Fibroblast of skin of left quadriceps (primary cell): ENCODE data around the gene MAP2.
A peak's percentile ranks its signal among the peaks of the same experiment; 100 is the strongest.

ENCODE experiments used
- DNase-seq, 2 experiments: peaks; one replicate each; pipeline ENCODE4 v3.0.0-alpha.2; 2013; ENCODE audit warnings: low read depth in 2 of 2

MAP2 gene

GRCh38 chr2:209532321-209532720 is 108.5 kb downstream of the MAP2 start:
- no peak for DNase-seq

GRCh38 chr2:209533391-209533790 is 109.5 kb downstream of the MAP2 start:
- no peak for DNase-seq

- DNase-seq, result no peak
These were observed 110.4 kb downstream of the MAP2 start for GRCh38 chr2:209534228-209534627.

- DNase-seq, result no peak
These were observed 112.5 kb downstream of the MAP2 start for GRCh38 chr2:209536363-209536762.

GRCh38 chr2:209547726-209548125 is 123.9 kb downstream of the MAP2 start:
- no peak for DNase-seq

GRCh38 chr2:209549589-209549988 is 125.7 kb downstream of the MAP2 start:
- DNase-seq, result no peak

- DNase-seq, result no peak
These were observed 130.1 kb downstream of the MAP2 start for GRCh38 chr2:209553913-209554312.

- DNase-seq, result peak in 1 of 2 experiments; percentile 25
These were observed 132.6 kb downstream of the MAP2 start for GRCh38 chr2:209556354-209556961.

GRCh38 chr2:209560911-209561310 is 137.1 kb downstream of the MAP2 start:
- no peak for DNase-seq

- no peak for DNase-seq
These were observed 139.6 kb downstream of the MAP2 start for GRCh38 chr2:209563453-209563852.

- DNase-seq, result no peak
These were observed 141.0 kb downstream of the MAP2 start for GRCh38 chr2:209564816-209565215.

- DNase-seq, result no peak
These were observed 142.2 kb downstream of the MAP2 start for GRCh38 chr2:209565896-209566582.

GRCh38 chr2:209570194-209570593 is 146.3 kb downstream of the MAP2 start:
- DNase-seq, result no peak

GRCh38 chr2:209574515-209574914 is 150.7 kb downstream of the MAP2 start:
- no peak for DNase-seq

- no peak for DNase-seq
These were observed 153.8 kb downstream of the MAP2 start for GRCh38 chr2:209577376-209578357.

GRCh38 chr2:209578394-209579001 is 154.7 kb downstream of the MAP2 start:
- no peak for DNase-seq

- DNase-seq, result no peak
These were observed 155.4 kb downstream of the MAP2 start for GRCh38 chr2:209579230-209579749.

- DNase-seq, result no peak
These were observed 157.2 kb downstream of the MAP2 start for GRCh38 chr2:209581040-209581439.

GRCh38 chr2:209582281-209582680 is 158.4 kb downstream of the MAP2 start:
- DNase-seq, result no peak

GRCh38 chr2:209584472-209584871 is 160.6 kb downstream of the MAP2 start:
- DNase-seq, result no peak

GRCh38 chr2:209584915-209585314 is 161.1 kb downstream of the MAP2 start:
- DNase-seq, result no peak

GRCh38 chr2:209591021-209591420 is 167.2 kb downstream of the MAP2 start:
- no peak for DNase-seq
